Gastrocnemius medialis (tissue), 4 donors: ENCODE results near the gene SRBD1. TPM values are rescaled to one million over a fixed set of nuclear protein-coding genes. Genes with fewer than 3 reads are reported as not detected.

Experiments
- ATAC-seq, 2 donors: fragments of 150-250 bp; one replicate each; pipeline ENCODE4 v1.9.1; 2016
- DNase-seq, 2 donors: peaks; one replicate each; pipeline ENCODE4 v3.0.0-alpha.2; 2019
- H3K27ac ChIP-seq, 4 donors: fragments of 200-600 bp; sonication (generic); 1 replicate in 1 of 4; 2 replicates in 3 of 4; pipeline ENCODE4 v1.5.1; 2016 to 2018; ENCODE audit warnings: mild to moderate bottlenecking in 2 of 4, moderate library complexity in 1 of 4
- H3K27me3 ChIP-seq, 3 donors: fragments of 200-600 bp; sonication (generic) in 2 of 3; 1 replicate in 1 of 3; 2 replicates in 2 of 3; pipeline versions ENCODE4 v1.5.1 to v1.6.0; 2016 to 2019; ENCODE audit warnings: mild to moderate bottlenecking in 1 of 3, moderate library complexity in 1 of 3
- H3K36me3 ChIP-seq, 2 donors: fragments of 200-600 bp; sonication (generic) in 1 of 2; one replicate each; pipeline ENCODE4 v1.5.1; 2017 to 2018
- H3K4me1 ChIP-seq, 2 donors: fragments of 200-600 bp; sonication (generic) in 1 of 2; one replicate each; pipeline ENCODE4 v1.5.1; 2016 to 2017; ENCODE audit warnings: mild to moderate bottlenecking in 2 of 2
- H3K4me3 ChIP-seq, 4 donors: fragments of 200-600 bp; sonication (generic) in 3 of 4; 1 replicate in 1 of 4; 2 replicates in 3 of 4; pipeline ENCODE4 v1.5.1; 2016 to 2019; ENCODE audit warnings: mild to moderate bottlenecking in 2 of 4
- H3K9me3 ChIP-seq, 3 donors: fragments of 200-600 bp; sonication (generic) in 2 of 3; 1 replicate in 1 of 3; 2 replicates in 2 of 3; pipeline ENCODE4 v1.5.1; 2016 to 2019
- CTCF ChIP-seq, 5 experiments: fragments of 450-650 bp in 3 of 5; fragments of 200-600 bp in 2 of 5; sonication (generic) in 2 of 5; IDR thresholded peaks in 4 of 5; conservative IDR thresholded peaks in 1 of 5; 1 replicate in 4 of 5; 2 replicates in 1 of 5; pipeline ENCODE4 v1.5.1; 2016 to 2019; ENCODE audit warnings: antibody characterized with exemption in 5 of 5, mild to moderate bottlenecking in 3 of 5, moderate library complexity in 3 of 5
- POLR2A ChIP-seq, 2 donors: fragments of 450-650 bp; IDR thresholded peaks; one replicate each; pipeline ENCODE4 v1.6.1; 2017; ENCODE audit warnings: antibody characterized with exemption in 2 of 2, mild to moderate bottlenecking in 2 of 2, moderate library complexity in 2 of 2
- in situ Hi-C, 4 donors: fragments of 200-750 bp; cut with MboI; loops; one replicate each; pipeline versions ENCODE4 v1.15.0 to v1.8.0; 2017; ENCODE audit warnings: low sequenced_read_pairs in 4 of 4
- intact Hi-C: fragments of 100-400 bp; cut with DNase I; formaldehyde crosslinking; loops from one replicate; pipeline ENCODE4 v1.15.1; 2023; ENCODE audit warnings: low total_unique reads
- total RNA-seq, 4 donors: library from RNA; depleted of rRNA; stranded (reverse); fragments of >200 nt; gene quantifications; one replicate each; pipeline versions ENCODE4 v1.1.0 to v1.2.3, GENCODE V29; 2016

The SRBD1 gene
- total RNA-seq, 4 donors from 2014 or later = 3.0 to 10.1 (median 4.5) TPM

- no peak overlapping the region for H3K4me3 ChIP-seq
- H3K27me3 ChIP-seq = no peaks in the 10 kb centered on the region
- H3K9me3 ChIP-seq = no peaks in the 10 kb centered on the region
- ATAC-seq (no peak), DNase-seq (no peak)
- no peak overlapping the region for H3K27ac ChIP-seq
- intact Hi-C loops = no loop called here
- H3K36me3 ChIP-seq = no peaks in the 10 kb centered on the region
- in situ Hi-C loops = no loop called here
- H3K4me1 ChIP-seq = no peaks in the 10 kb centered on the region
- TF ChIP-seq CTCF (IDR thresholded peaks at IDR 0.05 in 4 of 5, conservative IDR thresholded peaks at IDR 0.05 in 1 of 5) (no peak), POLR2A (IDR thresholded peaks at IDR 0.05) (no peak)
These were observed 220.2 kb downstream of the SRBD1 start for GRCh38 chr2:45390861-45391260.

GRCh38 chr2:45390441-45390840, 220.6 kb downstream of the SRBD1 start:
- Histone ChIP-seq H3K4me1 (no peaks in the 10 kb centered on the region), H3K27ac (no peak overlapping the region), H3K9me3 (no peaks in the 10 kb centered on the region), H3K27me3 (no peaks in the 10 kb centered on the region), H3K4me3 (no peak overlapping the region), H3K36me3 (no peaks in the 10 kb centered on the region)
- intact Hi-C loops (no loop called here), in situ Hi-C loops (no loop called here)
- ATAC-seq (no peak), DNase-seq (no peak)
- TF ChIP-seq POLR2A (IDR thresholded peaks at IDR 0.05) (no peak), CTCF (IDR thresholded peaks at IDR 0.05 in 4 of 5, conservative IDR thresholded peaks at IDR 0.05 in 1 of 5) (no peak)

GRCh38 chr2:45388541-45389100, 222.4 kb downstream of the SRBD1 start:
- no peak for ATAC-seq
- Histone ChIP-seq H3K36me3 (no peaks in the 10 kb centered on the region), H3K9me3 (no peaks in the 10 kb centered on the region), H3K4me3 (no peak overlapping the region), H3K27me3 (no peaks in the 10 kb centered on the region), H3K27ac (no peak overlapping the region), H3K4me1 (no peaks in the 10 kb centered on the region)
- intact Hi-C loops (no loop called here), in situ Hi-C loops (no loop called here)
- TF ChIP-seq POLR2A (IDR thresholded peaks at IDR 0.05) (no peak), CTCF (IDR thresholded peaks at IDR 0.05 in 4 of 5, conservative IDR thresholded peaks at IDR 0.05 in 1 of 5) (no peak)
- no peak for DNase-seq

- no peak for DNase-seq
- Histone ChIP-seq H3K4me3 (no peak overlapping the region), H3K27me3 (no peaks in the 10 kb centered on the region), H3K9me3 (no peaks in the 10 kb centered on the region), H3K36me3 (no peaks in the 10 kb centered on the region), H3K27ac (no peak overlapping the region), H3K4me1 (no peaks in the 10 kb centered on the region)
- in situ Hi-C loops (no loop called here), intact Hi-C loops (no loop called here)
- no peak for TF ChIP-seq CTCF (IDR thresholded peaks at IDR 0.05 in 4 of 5, conservative IDR thresholded peaks at IDR 0.05 in 1 of 5)
- no peak for TF ChIP-seq POLR2A (IDR thresholded peaks at IDR 0.05)
- no peak for ATAC-seq
These were observed 228.3 kb downstream of the SRBD1 start for GRCh38 chr2:45382744-45383143.
